ENCODE data around the gene IYD. TPM values are rescaled to one million over a fixed set of nuclear protein-coding genes. Genes with fewer than 3 reads are reported as not detected.

The IYD gene
- polyA plus RNA-seq, 2 of the 4 experiments (the other 2 are of a cell fraction) = 0.08 TPM; not detected in 1

DNA sequence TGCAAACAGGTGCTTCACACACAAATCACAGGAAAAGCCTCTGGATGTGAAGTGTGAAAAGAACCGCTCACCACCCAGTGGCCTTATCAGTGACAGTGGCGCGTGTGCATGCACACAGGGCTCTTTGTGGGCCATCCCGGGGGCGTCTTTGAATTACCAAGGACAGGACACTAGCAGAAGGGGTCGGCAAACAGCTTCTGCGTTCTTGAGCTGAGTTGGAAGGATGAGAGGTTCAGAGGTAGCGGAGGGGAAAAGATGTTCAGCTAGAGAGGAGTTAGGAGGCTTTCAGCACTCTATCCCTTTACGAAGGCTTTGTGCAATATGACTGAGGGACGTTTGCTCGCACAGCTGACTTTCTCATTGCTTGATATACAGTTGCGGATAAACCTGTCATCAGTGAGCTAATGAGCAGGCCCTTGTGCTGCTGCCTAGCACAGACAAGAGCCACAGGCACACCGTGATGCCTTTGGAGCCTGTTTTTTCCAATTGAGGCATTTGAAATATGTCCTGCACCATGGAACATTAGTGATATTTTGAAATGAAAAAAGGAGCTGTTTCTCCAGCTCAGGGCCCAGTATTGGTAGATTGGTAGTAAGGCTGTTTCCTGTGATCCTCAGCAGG, 83.1 kb downstream of the IYD start:
- no peak for FAIRE-seq
- POLR2A ChIA-PET = no interaction called here
- no peaks in the 10 kb centered on the region for H3K9me3 ChIP-seq
- no peak for DNase-seq (ENCODE audit: low read depth in 1 of 2, low spot score in 1 of 2)
- H3K4me1 ChIP-seq = no peaks in the 10 kb centered on the region
- 65% methylated on average over 13 of the region's 13 CpGs for WGBS (ENCODE audit: missing lambda C conversion rate)
- CTCF ChIA-PET = interaction anchor here (0.7 to 1.2 kb wide), 2 partner anchors 21 to 39 kb away, joined by 3 read pairs; no protein-coding TSS in a partner anchor
- no peak overlapping the region for H3K27ac ChIP-seq
- no peak overlapping the region for H3K4me2 ChIP-seq
- TF ChIP-seq NR3C1 (IDR thresholded peaks at IDR 0.05) = no peak
- no peak for TF ChIP-seq RCOR1 (IDR thresholded peaks at IDR 0.05; ENCODE audit: low read depth, low read length)
- no peak for TF ChIP-seq CBX2 (IDR thresholded peaks at IDR 0.05; ENCODE audit: borderline replicate concordance, low read depth)
- no peak for TF ChIP-seq KDM1A (IDR thresholded peaks at IDR 0.05; ENCODE audit: low read depth)
- TF ChIP-seq PHF8 (IDR thresholded peaks at IDR 0.05; ENCODE audit: borderline replicate concordance, low read depth) = no peak
- no peak for TF ChIP-seq MAZ (IDR thresholded peaks at IDR 0.05; ENCODE audit: borderline replicate concordance, low read depth, low read length)
- TF ChIP-seq, protein P1, sequence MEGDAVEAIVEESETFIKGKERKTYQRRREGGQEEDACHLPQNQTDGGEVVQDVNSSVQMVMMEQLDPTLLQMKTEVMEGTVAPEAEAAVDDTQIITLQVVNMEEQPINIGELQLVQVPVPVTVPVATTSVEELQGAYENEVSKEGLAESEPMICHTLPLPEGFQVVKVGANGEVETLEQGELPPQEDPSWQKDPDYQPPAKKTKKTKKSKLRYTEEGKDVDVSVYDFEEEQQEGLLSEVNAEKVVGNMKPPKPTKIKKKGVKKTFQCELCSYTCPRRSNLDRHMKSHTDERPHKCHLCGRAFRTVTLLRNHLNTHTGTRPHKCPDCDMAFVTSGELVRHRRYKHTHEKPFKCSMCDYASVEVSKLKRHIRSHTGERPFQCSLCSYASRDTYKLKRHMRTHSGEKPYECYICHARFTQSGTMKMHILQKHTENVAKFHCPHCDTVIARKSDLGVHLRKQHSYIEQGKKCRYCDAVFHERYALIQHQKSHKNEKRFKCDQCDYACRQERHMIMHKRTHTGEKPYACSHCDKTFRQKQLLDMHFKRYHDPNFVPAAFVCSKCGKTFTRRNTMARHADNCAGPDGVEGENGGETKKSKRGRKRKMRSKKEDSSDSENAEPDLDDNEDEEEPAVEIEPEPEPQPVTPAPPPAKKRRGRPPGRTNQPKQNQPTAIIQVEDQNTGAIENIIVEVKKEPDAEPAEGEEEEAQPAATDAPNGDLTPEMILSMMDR (IDR thresholded peaks at IDR 0.05) = no peak
- no peak for TF ChIP-seq MYC (IDR thresholded peaks at IDR 0.05; ENCODE audit: borderline replicate concordance, low read length)
- no peak for TF ChIP-seq JUNB (IDR thresholded peaks at IDR 0.05)
- TF ChIP-seq FOSL2 (IDR thresholded peaks at IDR 0.05) = no peak
- no peak for TF ChIP-seq FOSL2 (CRISPR knock-in tag; IDR thresholded peaks at IDR 0.05)
- TF ChIP-seq FOXS1 (CRISPR knock-in tag; IDR thresholded peaks at IDR 0.05) = no peak
- no peak for TF ChIP-seq KDM5A (IDR thresholded peaks at IDR 0.05)
- TF ChIP-seq CHD2 (IDR thresholded peaks at IDR 0.05; ENCODE audit: low read length, partially characterized antibody) = no peak
- TF ChIP-seq, protein P2, sequence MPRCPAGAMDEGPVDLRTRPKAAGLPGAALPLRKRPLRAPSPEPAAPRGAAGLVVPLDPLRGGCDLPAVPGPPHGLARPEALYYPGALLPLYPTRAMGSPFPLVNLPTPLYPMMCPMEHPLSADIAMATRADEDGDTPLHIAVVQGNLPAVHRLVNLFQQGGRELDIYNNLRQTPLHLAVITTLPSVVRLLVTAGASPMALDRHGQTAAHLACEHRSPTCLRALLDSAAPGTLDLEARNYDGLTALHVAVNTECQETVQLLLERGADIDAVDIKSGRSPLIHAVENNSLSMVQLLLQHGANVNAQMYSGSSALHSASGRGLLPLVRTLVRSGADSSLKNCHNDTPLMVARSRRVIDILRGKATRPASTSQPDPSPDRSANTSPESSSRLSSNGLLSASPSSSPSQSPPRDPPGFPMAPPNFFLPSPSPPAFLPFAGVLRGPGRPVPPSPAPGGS (IDR thresholded peaks at IDR 0.05) = no peak
- TF ChIP-seq ZC3H11A (IDR thresholded peaks at IDR 0.05) = no peak
- TF ChIP-seq SMC3 (IDR thresholded peaks at IDR 0.05) = no peak
- TF ChIP-seq, protein P3, sequence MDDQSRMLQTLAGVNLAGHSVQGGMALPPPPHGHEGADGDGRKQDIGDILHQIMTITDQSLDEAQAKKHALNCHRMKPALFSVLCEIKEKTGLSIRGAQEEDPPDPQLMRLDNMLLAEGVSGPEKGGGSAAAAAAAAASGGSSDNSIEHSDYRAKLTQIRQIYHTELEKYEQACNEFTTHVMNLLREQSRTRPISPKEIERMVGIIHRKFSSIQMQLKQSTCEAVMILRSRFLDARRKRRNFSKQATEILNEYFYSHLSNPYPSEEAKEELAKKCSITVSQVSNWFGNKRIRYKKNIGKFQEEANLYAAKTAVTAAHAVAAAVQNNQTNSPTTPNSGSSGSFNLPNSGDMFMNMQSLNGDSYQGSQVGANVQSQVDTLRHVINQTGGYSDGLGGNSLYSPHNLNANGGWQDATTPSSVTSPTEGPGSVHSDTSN (IDR thresholded peaks at IDR 0.05) = no peak
- H3K4me3 ChIP-seq = no peak overlapping the region
- ATAC-seq = no peak

DNA sequence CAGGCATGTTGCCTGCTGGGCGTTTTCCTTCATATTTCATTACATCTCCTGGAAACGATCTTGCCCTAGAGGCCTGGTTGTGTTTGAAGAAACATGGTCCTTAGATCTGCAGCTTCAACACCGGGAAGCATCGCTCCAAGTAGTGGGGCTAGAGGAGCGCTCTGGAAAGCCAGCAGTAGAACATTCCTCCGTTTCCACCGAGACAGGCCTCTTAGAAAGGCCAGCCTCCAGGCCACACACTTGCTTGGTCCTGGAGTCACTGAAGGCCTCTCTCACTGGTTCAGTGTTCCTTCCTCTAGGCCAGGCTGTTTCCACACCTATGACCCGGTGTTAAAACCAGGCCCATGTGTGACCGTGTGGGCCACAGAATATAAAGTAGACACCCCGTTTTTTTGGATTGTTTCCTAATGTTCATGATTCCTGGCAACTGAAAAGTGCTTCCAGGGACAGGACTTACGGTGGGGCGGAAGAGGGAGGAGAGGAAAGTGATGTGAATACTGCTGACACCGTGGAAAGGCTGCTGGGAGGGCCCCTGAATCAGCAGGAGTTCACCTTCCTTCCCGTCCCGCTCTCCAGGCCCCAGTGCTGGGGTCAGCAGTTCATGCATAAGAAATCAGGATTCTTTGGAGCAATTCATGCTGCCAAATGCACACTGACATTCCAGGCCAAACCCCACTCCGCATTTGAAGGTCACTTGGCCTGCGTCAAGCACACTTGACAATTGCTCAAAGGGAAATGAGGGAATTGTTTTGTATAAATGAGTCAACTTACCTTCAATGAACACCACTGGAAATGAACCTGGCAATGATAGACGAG, 83.8 kb downstream of the IYD start:
- ChIA-PET CTCF (interaction anchor here (0.7 kb wide), 1 partner anchor 38 kb away, joined by 3 read pairs; no protein-coding TSS in a partner anchor), POLR2A (no interaction called here)
- Histone ChIP-seq H3K4me1 (no peaks in the 10 kb centered on the region), H3K9me3 (no peaks in the 10 kb centered on the region), H3K4me3 (no peak overlapping the region), H3K27ac (no peak overlapping the region), H3K4me2 (no peak overlapping the region)
- WGBS (ENCODE audit: missing lambda C conversion rate) = 61% methylated on average over 16 of the region's 18 CpGs
- DNase-seq (ENCODE audit: low read depth in 1 of 2, low spot score in 1 of 2) = no peak
- no peak for TF ChIP-seq HDAC2 (IDR thresholded peaks at IDR 0.05)
- no peak for TF ChIP-seq MYC (IDR thresholded peaks at IDR 0.05; ENCODE audit: borderline replicate concordance, low read length)
- TF ChIP-seq EHF (CRISPR knock-in tag; IDR thresholded peaks at IDR 0.05) = no peak
- TF ChIP-seq KDM5A (IDR thresholded peaks at IDR 0.05) = no peak
- TF ChIP-seq MAZ (IDR thresholded peaks at IDR 0.05; ENCODE audit: borderline replicate concordance, low read depth, low read length) = no peak
- TF ChIP-seq HOXB5 (CRISPR knock-in tag; IDR thresholded peaks at IDR 0.05) = no peak
- TF ChIP-seq, protein P4, sequence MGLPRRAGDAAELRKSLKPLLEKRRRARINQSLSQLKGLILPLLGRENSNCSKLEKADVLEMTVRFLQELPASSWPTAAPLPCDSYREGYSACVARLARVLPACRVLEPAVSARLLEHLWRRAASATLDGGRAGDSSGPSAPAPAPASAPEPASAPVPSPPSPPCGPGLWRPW (IDR thresholded peaks at IDR 0.05) = no peak
- TF ChIP-seq, protein P5, sequence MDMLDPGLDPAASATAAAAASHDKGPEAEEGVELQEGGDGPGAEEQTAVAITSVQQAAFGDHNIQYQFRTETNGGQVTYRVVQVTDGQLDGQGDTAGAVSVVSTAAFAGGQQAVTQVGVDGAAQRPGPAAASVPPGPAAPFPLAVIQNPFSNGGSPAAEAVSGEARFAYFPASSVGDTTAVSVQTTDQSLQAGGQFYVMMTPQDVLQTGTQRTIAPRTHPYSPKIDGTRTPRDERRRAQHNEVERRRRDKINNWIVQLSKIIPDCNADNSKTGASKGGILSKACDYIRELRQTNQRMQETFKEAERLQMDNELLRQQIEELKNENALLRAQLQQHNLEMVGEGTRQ (IDR thresholded peaks at IDR 0.05) = no peak
- no peak for FAIRE-seq
- no peak for ATAC-seq
